Liver (tissue), 9 donors: ENCODE data around the gene AGPAT1. TPM values are rescaled to one million over a fixed set of nuclear protein-coding genes. Genes with fewer than 3 reads are reported as not detected.

Experiments
- DNase-seq: peaks from one replicate; pipeline ENCODE4 v3.0.0-alpha.2; 2017; ENCODE audit warnings: low spot score
- H3K27ac ChIP-seq, 2 donors: one replicate each; pipeline ENCODE4 v1.7.0; 2013; ENCODE audit warnings: inconsistent platforms in 2 of 2, low read length in 2 of 2, control low read depth in 1 of 2, low read depth in 1 of 2, mild to moderate bottlenecking in 1 of 2
- H3K27me3 ChIP-seq, 4 donors: one replicate each; pipeline versions ENCODE4 v1.6.1 to v1.7.0; 2013; ENCODE audit warnings: low read length in 3 of 4, inconsistent platforms in 1 of 4, mild to moderate bottlenecking in 1 of 4, moderate library complexity in 1 of 4; ENCODE audit not compliant: control insufficient read depth in 4 of 4, insufficient read depth in 4 of 4
- H3K36me3 ChIP-seq, 4 donors: one replicate each; pipeline versions ENCODE4 v1.6.1 to v1.7.0; 2013; ENCODE audit warnings: low read length in 3 of 4, mild to moderate bottlenecking in 3 of 4, low read depth in 1 of 4, moderate library complexity in 1 of 4; ENCODE audit not compliant: control insufficient read depth in 4 of 4, insufficient read depth in 3 of 4
- H3K4me1 ChIP-seq, 4 donors: one replicate each; pipeline versions ENCODE4 v1.6.1 to v1.7.0; 2013; ENCODE audit warnings: low read length in 3 of 4, mild to moderate bottlenecking in 3 of 4, moderate library complexity in 1 of 4; ENCODE audit not compliant: control insufficient read depth in 4 of 4, insufficient read depth in 4 of 4
- H3K4me3 ChIP-seq, 3 donors: one replicate each; pipeline versions ENCODE4 v1.6.1 to v1.7.0; 2013; ENCODE audit warnings: low read length in 3 of 3, control low read depth in 1 of 3, low read depth in 1 of 3, mild to moderate bottlenecking in 1 of 3
- H3K9ac ChIP-seq, 2 donors: one replicate each; pipeline ENCODE4 v1.7.0; 2013; ENCODE audit warnings: low read length in 2 of 2, mild to moderate bottlenecking in 2 of 2, moderate library complexity in 2 of 2, control low read depth in 1 of 2, low read depth in 1 of 2
- H3K9me3 ChIP-seq, 4 donors: one replicate each; pipeline versions ENCODE4 v1.6.1 to v1.7.0; 2013; ENCODE audit warnings: low read length in 3 of 4; ENCODE audit not compliant: control insufficient read depth in 4 of 4
- CTCF ChIP-seq: fragments of 150-350 bp; IDR thresholded peaks from 2 replicates; pipeline ENCODE4 v1.5.1; 2017; ENCODE audit warnings: improper control_type of control experiment, low read depth, low read length; ENCODE audit not compliant: missing input control
- EGR1 ChIP-seq, 2 donors: IDR thresholded peaks; 2 replicates each; pipeline ENCODE4 v1.6.1; 2016 to 2018; ENCODE audit warnings: antibody characterized with exemption in 2 of 2, low read depth in 2 of 2
- FOXA1 ChIP-seq: IDR thresholded peaks from 2 replicates; pipeline ENCODE4 v1.6.1; 2016; ENCODE audit warnings: antibody characterized with exemption
- FOXA2 ChIP-seq: IDR thresholded peaks from 2 replicates; pipeline ENCODE4 v1.6.1; 2016; ENCODE audit warnings: antibody characterized with exemption
- GABPA ChIP-seq, 2 donors: IDR thresholded peaks in 1 of 2; conservative IDR thresholded peaks in 1 of 2; 2 replicates each; pipeline ENCODE4 v1.6.1; 2016; ENCODE audit warnings: antibody characterized with exemption in 2 of 2, mild to moderate bottlenecking in 1 of 2, moderate library complexity in 1 of 2
- HNF4A ChIP-seq, 2 donors: conservative IDR thresholded peaks; 2 replicates each; pipeline ENCODE4 v1.6.1; 2016; ENCODE audit warnings: antibody characterized with exemption in 2 of 2, mild to moderate bottlenecking in 2 of 2
- HNF4G ChIP-seq: IDR thresholded peaks from 2 replicates; pipeline ENCODE4 v1.6.1; 2016; ENCODE audit warnings: antibody characterized with exemption
- JUND ChIP-seq, 2 donors: IDR thresholded peaks; 2 replicates each; pipeline ENCODE4 v1.6.1; 2016; ENCODE audit warnings: antibody characterized with exemption in 2 of 2
- MAX ChIP-seq: IDR thresholded peaks from 2 replicates; pipeline ENCODE4 v1.6.1; 2016; ENCODE audit warnings: antibody characterized with exemption
- NR2F2 ChIP-seq: IDR thresholded peaks from 2 replicates; pipeline ENCODE4 v1.6.1; 2016; ENCODE audit warnings: antibody characterized with exemption
- RAD21 ChIP-seq, 2 donors: IDR thresholded peaks; 2 replicates each; pipeline ENCODE4 v1.6.1; 2016; ENCODE audit warnings: antibody characterized with exemption in 2 of 2, mild to moderate bottlenecking in 2 of 2
- RXRA ChIP-seq, 2 donors: IDR thresholded peaks; 2 replicates each; pipeline ENCODE4 v1.6.1; 2017 to 2018; ENCODE audit warnings: antibody characterized with exemption in 2 of 2, mild to moderate bottlenecking in 1 of 2
- SP1 ChIP-seq: IDR thresholded peaks from 2 replicates; pipeline ENCODE4 v1.6.1; 2018; ENCODE audit warnings: antibody characterized with exemption, mild to moderate bottlenecking
- TAF1 ChIP-seq: conservative IDR thresholded peaks from 2 replicates; pipeline ENCODE4 v1.6.1; 2016; ENCODE audit warnings: antibody characterized with exemption, mild to moderate bottlenecking
- YY1 ChIP-seq: IDR thresholded peaks from 2 replicates; pipeline ENCODE4 v1.6.1; 2016; ENCODE audit warnings: antibody characterized with exemption, mild to moderate bottlenecking
- WGBS: extraction: QIAGEN DNeasy Blood & Tissue Kit; methylation state at CpG from one replicate; pipeline ENCODE4 v1.1.7; 2013; 5-methylcytosine and 5-hydroxymethylcytosine counted together
- polyA plus RNA-seq, 2 donors: library from polyadenylated mRNA; stranded (reverse) in 1 of 2; unstranded in 1 of 2; fragments of 200-250 nt in 1 of 2; fragments of >200 nt in 1 of 2; fragmentation: Nextera tagmentation in 1 of 2; extraction: Ambion mirVana in 1 of 2; gene quantifications; one replicate each; pipeline versions ENCODE4 v1.2.1 to v1.2.3, GENCODE V29; 2013 to 2015
- total RNA-seq, 2 donors: library from RNA; depleted of rRNA; stranded (reverse); fragments of >200 nt; gene quantifications; one replicate each; pipeline ENCODE4 v1.2.3, GENCODE V29; 2014
- TF ChIP-seq, protein P1 (sequence below): IDR thresholded peaks from 2 replicates; pipeline ENCODE4 v1.6.1; 2016; ENCODE audit warnings: antibody characterized with exemption, mild to moderate bottlenecking
- TF ChIP-seq, protein P2 (sequence below): IDR thresholded peaks from 2 replicates; pipeline ENCODE4 v1.6.1; 2016; ENCODE audit warnings: antibody characterized with exemption
- TF ChIP-seq, protein P3 (sequence below): IDR thresholded peaks from 2 replicates; pipeline ENCODE4 v1.6.1; 2016; ENCODE audit warnings: antibody characterized with exemption
- donor health status: healthy.
- donor health status: healthy.
- donor health status: healthy.
- donor health status: healthy.
- donor health status: healthy.

The AGPAT1 gene, protein sequence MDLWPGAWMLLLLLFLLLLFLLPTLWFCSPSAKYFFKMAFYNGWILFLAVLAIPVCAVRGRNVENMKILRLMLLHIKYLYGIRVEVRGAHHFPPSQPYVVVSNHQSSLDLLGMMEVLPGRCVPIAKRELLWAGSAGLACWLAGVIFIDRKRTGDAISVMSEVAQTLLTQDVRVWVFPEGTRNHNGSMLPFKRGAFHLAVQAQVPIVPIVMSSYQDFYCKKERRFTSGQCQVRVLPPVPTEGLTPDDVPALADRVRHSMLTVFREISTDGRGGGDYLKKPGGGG
- total RNA-seq (10 to 100 TPM; 10.4 to 14.7 TPM), polyA plus RNA-seq (10 to 100 TPM; 20.3 to 45.1 TPM)

- Histone ChIP-seq H3K9ac (peak within 1 kb of the TSS; percentile 86 to 97), H3K4me3 (peak within 1 kb of the TSS; percentile 84 to 96 (median 86)), H3K27ac (peak within 1 kb of the TSS; percentile 95 to 96), H3K9me3 (no peaks in the 10 kb centered on the region), H3K27me3 (no peaks in the 10 kb centered on the region), H3K4me1 (peaks cover 0 to 50% (median 42%) of the 10 kb centered on the region in 4 donors), H3K36me3 (peaks cover 0 to 9% (median 2%) of the 10 kb centered on the region in 4 donors)
- TF ChIP-seq YY1 (peak; percentile 67), RAD21 (IDR thresholded peaks at IDR 0.05) (peak in 1 of 2 donors; percentile 36), FOXA2 (peak; percentile 35), JUND (IDR thresholded peaks at IDR 0.05) (peak in 1 of 2 donors; percentile 31), RXRA (IDR thresholded peaks at IDR 0.05) (peak; percentile 56 to 66), GABPA (IDR thresholded peaks at IDR 0.05 in 1 of 2, conservative IDR thresholded peaks at IDR 0.05 in 1 of 2) (peak; percentile 91 to 96), SP1 (peak; percentile 78), TAF1 (no peak), CTCF (no peak), NR2F2 (no peak), HNF4A (conservative IDR thresholded peaks at IDR 0.05) (peak; percentile 68 to 70), MAX (no peak), HNF4G (no peak), EGR1 (IDR thresholded peaks at IDR 0.05; ENCODE audit: low read depth in 2 of 2) (no peak), FOXA1 (peak; percentile 24)
- TF ChIP-seq, protein P1, sequence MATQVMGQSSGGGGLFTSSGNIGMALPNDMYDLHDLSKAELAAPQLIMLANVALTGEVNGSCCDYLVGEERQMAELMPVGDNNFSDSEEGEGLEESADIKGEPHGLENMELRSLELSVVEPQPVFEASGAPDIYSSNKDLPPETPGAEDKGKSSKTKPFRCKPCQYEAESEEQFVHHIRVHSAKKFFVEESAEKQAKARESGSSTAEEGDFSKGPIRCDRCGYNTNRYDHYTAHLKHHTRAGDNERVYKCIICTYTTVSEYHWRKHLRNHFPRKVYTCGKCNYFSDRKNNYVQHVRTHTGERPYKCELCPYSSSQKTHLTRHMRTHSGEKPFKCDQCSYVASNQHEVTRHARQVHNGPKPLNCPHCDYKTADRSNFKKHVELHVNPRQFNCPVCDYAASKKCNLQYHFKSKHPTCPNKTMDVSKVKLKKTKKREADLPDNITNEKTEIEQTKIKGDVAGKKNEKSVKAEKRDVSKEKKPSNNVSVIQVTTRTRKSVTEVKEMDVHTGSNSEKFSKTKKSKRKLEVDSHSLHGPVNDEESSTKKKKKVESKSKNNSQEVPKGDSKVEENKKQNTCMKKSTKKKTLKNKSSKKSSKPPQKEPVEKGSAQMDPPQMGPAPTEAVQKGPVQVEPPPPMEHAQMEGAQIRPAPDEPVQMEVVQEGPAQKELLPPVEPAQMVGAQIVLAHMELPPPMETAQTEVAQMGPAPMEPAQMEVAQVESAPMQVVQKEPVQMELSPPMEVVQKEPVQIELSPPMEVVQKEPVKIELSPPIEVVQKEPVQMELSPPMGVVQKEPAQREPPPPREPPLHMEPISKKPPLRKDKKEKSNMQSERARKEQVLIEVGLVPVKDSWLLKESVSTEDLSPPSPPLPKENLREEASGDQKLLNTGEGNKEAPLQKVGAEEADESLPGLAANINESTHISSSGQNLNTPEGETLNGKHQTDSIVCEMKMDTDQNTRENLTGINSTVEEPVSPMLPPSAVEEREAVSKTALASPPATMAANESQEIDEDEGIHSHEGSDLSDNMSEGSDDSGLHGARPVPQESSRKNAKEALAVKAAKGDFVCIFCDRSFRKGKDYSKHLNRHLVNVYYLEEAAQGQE = peak; percentile 85
- TF ChIP-seq, protein P2, sequence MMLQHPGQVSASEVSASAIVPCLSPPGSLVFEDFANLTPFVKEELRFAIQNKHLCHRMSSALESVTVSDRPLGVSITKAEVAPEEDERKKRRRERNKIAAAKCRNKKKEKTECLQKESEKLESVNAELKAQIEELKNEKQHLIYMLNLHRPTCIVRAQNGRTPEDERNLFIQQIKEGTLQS = no peak
- TF ChIP-seq, protein P3, sequence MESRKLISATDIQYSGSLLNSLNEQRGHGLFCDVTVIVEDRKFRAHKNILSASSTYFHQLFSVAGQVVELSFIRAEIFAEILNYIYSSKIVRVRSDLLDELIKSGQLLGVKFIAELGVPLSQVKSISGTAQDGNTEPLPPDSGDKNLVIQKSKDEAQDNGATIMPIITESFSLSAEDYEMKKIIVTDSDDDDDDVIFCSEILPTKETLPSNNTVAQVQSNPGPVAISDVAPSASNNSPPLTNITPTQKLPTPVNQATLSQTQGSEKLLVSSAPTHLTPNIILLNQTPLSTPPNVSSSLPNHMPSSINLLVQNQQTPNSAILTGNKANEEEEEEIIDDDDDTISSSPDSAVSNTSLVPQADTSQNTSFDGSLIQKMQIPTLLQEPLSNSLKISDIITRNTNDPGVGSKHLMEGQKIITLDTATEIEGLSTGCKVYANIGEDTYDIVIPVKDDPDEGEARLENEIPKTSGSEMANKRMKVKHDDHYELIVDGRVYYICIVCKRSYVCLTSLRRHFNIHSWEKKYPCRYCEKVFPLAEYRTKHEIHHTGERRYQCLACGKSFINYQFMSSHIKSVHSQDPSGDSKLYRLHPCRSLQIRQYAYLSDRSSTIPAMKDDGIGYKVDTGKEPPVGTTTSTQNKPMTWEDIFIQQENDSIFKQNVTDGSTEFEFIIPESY = peak; percentile 6
- under 1% methylated on average over 27 of the region's 27 CpGs for WGBS
- DNase-seq = peak; percentile 99
Observed at GRCh38 chr6:32175711-32176475, at the start of gene AGPAT1. AGPAT1 (minus strand) TSS chr6:32176084; CDS start chr6:32171496, 4,588 bp downstream.
